ENCODE data around the gene ADGRE1.

GRCh38 chr19:6873708-6874431, 13.5 kb upstream of the ADGRE1 start:
- TF ChIP-seq CTCF (conservative IDR thresholded peaks at IDR 0.05; ENCODE audit: low read length) (no peak), EZH2phosphoT487 (IDR thresholded peaks at IDR 0.05; ENCODE audit: borderline replicate concordance, low read depth, low read length) (no peak)

Data from OCI-LY7 (cell line).